Lung microvascular endothelial cell (primary cell): ENCODE data around the gene RAB4A. TPM values are rescaled to one million over a fixed set of nuclear protein-coding genes. Genes with fewer than 3 reads are reported as not detected.

ENCODE experiments used
- DNase-seq, 2 donors: peaks; one replicate each; pipeline versions ENCODE4 v3.0.0 to v3.0.0-alpha.2; 2010; ENCODE audit warnings: low read depth in 2 of 2
- total RNA-seq: library from RNA; depleted of rRNA; stranded (reverse); fragments of >200 nt; gene quantifications from 2 replicates; pipeline ENCODE4 v1.2.1, GENCODE V29; 2014

RAB4A gene
- total RNA-seq, 1 donor from 2014 or later: 15.7 TPM

GRCh38 chr1:229244091-229244490 is 26.8 kb upstream of the RAB4A start:
- no peak for DNase-seq

- no peak for DNase-seq
These were observed 23.0 kb upstream of the RAB4A start for GRCh38 chr1:229247871-229248270.

GRCh38 chr1:229248821-229249817 is 21.8 kb upstream of the RAB4A start:
- no peak for DNase-seq

GRCh38 chr1:229249854-229250644 is 20.9 kb upstream of the RAB4A start:
- no peak for DNase-seq

- DNase-seq: no peak
These were observed 19.7 kb upstream of the RAB4A start for GRCh38 chr1:229251185-229251584.

- no peak for DNase-seq
These were observed 18.5 kb upstream of the RAB4A start for GRCh38 chr1:229252228-229252984.

- no peak for DNase-seq
These were observed 17.5 kb upstream of the RAB4A start for GRCh38 chr1:229253151-229253974.

GRCh38 chr1:229254910-229255541 is 15.9 kb upstream of the RAB4A start:
- DNase-seq: peak in 1 of 2 donors; percentile 54

GRCh38 chr1:229258031-229258756 is 12.7 kb upstream of the RAB4A start:
- DNase-seq: peak; percentile 75 to 83

GRCh38 chr1:229258757-229259060 is 12.2 kb upstream of the RAB4A start:
- peak in 1 of 2 donors; percentile 27 for DNase-seq

GRCh38 chr1:229260297-229260696 is 10.6 kb upstream of the RAB4A start:
- DNase-seq: no peak

GRCh38 chr1:229262239-229262638 is 8.7 kb upstream of the RAB4A start:
- DNase-seq: no peak

- no peak for DNase-seq
These were observed 7.7 kb upstream of the RAB4A start for GRCh38 chr1:229263254-229263653.

- no peak for DNase-seq
These were observed 6.8 kb upstream of the RAB4A start for GRCh38 chr1:229264068-229264467.

GRCh38 chr1:229264487-229264886 is 6.4 kb upstream of the RAB4A start:
- DNase-seq: no peak

- no peak for DNase-seq
These were observed 4.6 kb upstream of the RAB4A start for GRCh38 chr1:229266274-229266673.

GRCh38 chr1:229266832-229267500 is 3.9 kb upstream of the RAB4A start:
- no peak for DNase-seq

GRCh38 chr1:229268505-229268904 is 2.4 kb upstream of the RAB4A start:
- no peak for DNase-seq
